Measurements from ENCODE around the gene ATF7. TPM values are rescaled to one million over a fixed set of nuclear protein-coding genes. Genes with fewer than 3 reads are reported as not detected.

The ATF7 gene
- total RNA-seq, 2 experiments from 2014 or later = 13.3 to 14.3 TPM

DNA sequence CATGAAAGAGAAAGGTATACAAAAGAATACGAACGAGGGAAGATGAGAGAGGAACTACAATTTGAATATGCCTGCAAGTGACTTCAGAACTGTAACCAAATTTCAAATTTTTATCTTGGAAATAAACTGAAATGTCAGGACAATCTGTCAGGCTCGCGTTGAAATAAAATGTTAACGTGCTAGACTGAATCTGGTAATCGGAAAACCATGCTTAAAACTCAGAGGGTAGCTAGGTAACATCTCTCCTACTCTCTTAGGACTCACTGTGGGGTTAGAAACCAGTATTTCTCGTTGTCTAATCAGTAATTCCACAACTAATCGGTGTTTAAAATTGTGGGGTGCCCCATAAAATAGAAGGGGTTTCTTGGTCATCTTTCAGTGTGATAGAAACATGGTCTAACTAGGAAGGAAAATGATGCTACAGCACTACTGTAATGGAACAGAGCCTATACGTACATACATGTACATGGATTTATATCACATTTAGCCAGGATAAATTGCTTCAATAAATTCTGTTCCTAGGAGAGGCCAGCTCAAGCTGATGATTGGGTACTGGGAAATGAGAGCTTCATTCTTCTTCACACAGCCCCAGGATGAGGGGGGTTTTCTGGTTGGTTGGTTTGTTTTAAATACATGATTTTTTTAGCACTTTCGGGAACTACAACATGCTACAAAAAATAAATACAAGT is 23.9 kb downstream of the ATF7 start:
- Histone ChIP-seq H3K4me1 (ENCODE audit: insufficient read depth, low read length) (no peaks in the 10 kb centered on the region), H3K36me3 (ENCODE audit: insufficient read depth, low read length) (peaks cover 6% of the 10 kb centered on the region), H3K27me3 (ENCODE audit: control insufficient read depth in 1 of 2, insufficient read depth in 2 of 2, low read length in 2 of 2) (no peaks in the 10 kb centered on the region), H3K4me3 (ENCODE audit: low read length) (no peak overlapping the region), H3K27ac (ENCODE audit: low read depth in 1 of 2, low read length in 2 of 2) (no peak overlapping the region), H3K9me3 (ENCODE audit: control insufficient read depth in 1 of 2, insufficient read depth in 1 of 2, low read length in 2 of 2) (no peaks in the 10 kb centered on the region)
- POLR2A ChIA-PET = interaction anchor here (0.7 kb wide), 1 partner anchor 8 kb away, joined by 3 read pairs; no protein-coding TSS in a partner anchor
- intact Hi-C loops (cut with DNase I, micrococcal nuclease) = loop anchor here (2.0 to 5.0 kb wide), 2 partner anchors 16 to 40 kb away; no protein-coding TSS in a partner anchor
- ATAC-seq (ENCODE audit: poor library complexity) (no peak), DNase-seq (no peak)
- Mint-ChIP-seq H3K27ac (no peak overlapping the region), H3K36me3 (ENCODE audit: low read depth) (peaks cover 41% of the 10 kb centered on the region), H3K4me3 (no peak overlapping the region), H3K4me1 (ENCODE audit: low read depth) (peaks cover 37% of the 10 kb centered on the region), H3K27me3 (no peaks in the 10 kb centered on the region), H3K9me3 (no peaks in the 10 kb centered on the region)
- TF ChIP-seq, protein P1, sequence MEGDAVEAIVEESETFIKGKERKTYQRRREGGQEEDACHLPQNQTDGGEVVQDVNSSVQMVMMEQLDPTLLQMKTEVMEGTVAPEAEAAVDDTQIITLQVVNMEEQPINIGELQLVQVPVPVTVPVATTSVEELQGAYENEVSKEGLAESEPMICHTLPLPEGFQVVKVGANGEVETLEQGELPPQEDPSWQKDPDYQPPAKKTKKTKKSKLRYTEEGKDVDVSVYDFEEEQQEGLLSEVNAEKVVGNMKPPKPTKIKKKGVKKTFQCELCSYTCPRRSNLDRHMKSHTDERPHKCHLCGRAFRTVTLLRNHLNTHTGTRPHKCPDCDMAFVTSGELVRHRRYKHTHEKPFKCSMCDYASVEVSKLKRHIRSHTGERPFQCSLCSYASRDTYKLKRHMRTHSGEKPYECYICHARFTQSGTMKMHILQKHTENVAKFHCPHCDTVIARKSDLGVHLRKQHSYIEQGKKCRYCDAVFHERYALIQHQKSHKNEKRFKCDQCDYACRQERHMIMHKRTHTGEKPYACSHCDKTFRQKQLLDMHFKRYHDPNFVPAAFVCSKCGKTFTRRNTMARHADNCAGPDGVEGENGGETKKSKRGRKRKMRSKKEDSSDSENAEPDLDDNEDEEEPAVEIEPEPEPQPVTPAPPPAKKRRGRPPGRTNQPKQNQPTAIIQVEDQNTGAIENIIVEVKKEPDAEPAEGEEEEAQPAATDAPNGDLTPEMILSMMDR (IDR thresholded peaks at IDR 0.05) = no peak
- CTCF ChIA-PET = no interaction called here

GRCh38 chr12:53601296-53601847 is 24.8 kb downstream of the ATF7 start:
- CTCF ChIA-PET = no interaction called here
- Histone ChIP-seq H3K4me3 (ENCODE audit: low read length) (no peak overlapping the region), H3K36me3 (ENCODE audit: insufficient read depth, low read length) (peaks cover 9% of the 10 kb centered on the region), H3K4me1 (ENCODE audit: insufficient read depth, low read length) (no peaks in the 10 kb centered on the region), H3K27me3 (ENCODE audit: control insufficient read depth in 1 of 2, insufficient read depth in 2 of 2, low read length in 2 of 2) (no peaks in the 10 kb centered on the region), H3K9me3 (ENCODE audit: control insufficient read depth in 1 of 2, insufficient read depth in 1 of 2, low read length in 2 of 2) (no peaks in the 10 kb centered on the region), H3K27ac (ENCODE audit: low read depth in 1 of 2, low read length in 2 of 2) (no peak overlapping the region)
- DNase-seq (no peak), ATAC-seq (ENCODE audit: poor library complexity) (no peak)
- no peak overlapping the region for H3K27ac Mint-ChIP-seq
- H3K9me3 Mint-ChIP-seq = no peaks in the 10 kb centered on the region
- no peaks in the 10 kb centered on the region for H3K27me3 Mint-ChIP-seq
- TF ChIP-seq, protein P1 (IDR thresholded peaks at IDR 0.05) = no peak
- H3K36me3 Mint-ChIP-seq (ENCODE audit: low read depth) = peaks cover 48% of the 10 kb centered on the region
- no peak overlapping the region for H3K4me3 Mint-ChIP-seq
- intact Hi-C loops (cut with DNase I, micrococcal nuclease) = loop anchor here in 1 of 2 experiments (5.0 kb wide), 1 partner anchor 41 kb away; no protein-coding TSS in a partner anchor
- H3K4me1 Mint-ChIP-seq (ENCODE audit: low read depth) = peaks cover 37% of the 10 kb centered on the region
- POLR2A ChIA-PET = no interaction called here

DNA sequence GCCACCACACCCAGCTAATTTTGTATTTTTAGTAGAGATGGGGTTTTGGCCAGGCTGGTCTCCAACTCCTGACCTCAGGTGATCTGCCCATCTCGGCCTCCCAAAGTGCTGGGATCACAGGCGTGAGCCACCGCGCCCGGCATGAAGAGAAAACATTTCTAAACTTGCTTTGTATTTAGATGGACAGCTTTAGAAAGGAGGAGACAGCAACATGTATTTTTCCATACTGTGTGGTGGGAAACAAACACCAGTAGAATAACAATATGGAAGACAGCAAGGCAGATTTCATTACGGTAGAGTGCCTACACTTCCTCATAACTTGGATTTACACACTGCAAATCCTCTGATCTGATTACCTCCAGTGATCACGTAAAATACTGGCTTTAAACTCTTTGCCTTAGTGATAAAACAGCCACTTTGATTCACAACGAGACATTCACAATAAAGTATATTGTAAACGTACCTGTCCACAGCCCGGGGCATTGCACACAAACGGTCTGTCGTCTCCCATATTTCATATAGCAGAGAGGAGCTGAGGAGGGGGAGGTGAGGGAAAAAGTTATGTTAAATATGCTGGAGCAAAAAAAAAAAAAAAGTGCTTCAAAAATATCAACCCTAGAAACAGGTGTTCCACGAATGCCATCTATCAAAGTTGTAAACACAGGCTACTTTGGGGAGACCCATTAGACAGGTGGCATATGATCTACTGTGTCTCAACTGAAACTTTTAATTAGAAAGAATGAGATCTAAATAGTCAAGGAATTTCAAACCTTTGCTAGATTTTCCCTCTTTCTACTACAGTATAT is 25.5 kb downstream of the ATF7 start:
- intact Hi-C loops (cut with DNase I, micrococcal nuclease) = loop anchor here in 1 of 2 experiments (5.0 kb wide), 1 partner anchor 42 kb away; no protein-coding TSS in a partner anchor
- Mint-ChIP-seq H3K27ac (no peak overlapping the region), H3K4me1 (ENCODE audit: low read depth) (peaks cover 38% of the 10 kb centered on the region), H3K27me3 (no peaks in the 10 kb centered on the region), H3K9me3 (no peaks in the 10 kb centered on the region), H3K4me3 (no peak overlapping the region), H3K36me3 (ENCODE audit: low read depth) (peaks cover 50% of the 10 kb centered on the region)
- ATAC-seq (ENCODE audit: poor library complexity) (no peak), DNase-seq (no peak)
- Histone ChIP-seq H3K36me3 (ENCODE audit: insufficient read depth, low read length) (peaks cover 9% of the 10 kb centered on the region), H3K27ac (ENCODE audit: low read depth in 1 of 2, low read length in 2 of 2) (no peak overlapping the region), H3K4me1 (ENCODE audit: insufficient read depth, low read length) (no peaks in the 10 kb centered on the region), H3K27me3 (ENCODE audit: control insufficient read depth in 1 of 2, insufficient read depth in 2 of 2, low read length in 2 of 2) (no peaks in the 10 kb centered on the region), H3K9me3 (ENCODE audit: control insufficient read depth in 1 of 2, insufficient read depth in 1 of 2, low read length in 2 of 2) (no peaks in the 10 kb centered on the region), H3K4me3 (ENCODE audit: low read length) (no peak overlapping the region)
- ChIA-PET CTCF (no interaction called here), POLR2A (no interaction called here)
- TF ChIP-seq, protein P1 (IDR thresholded peaks at IDR 0.05) = no peak

Data from CD4-positive, alpha-beta T cell (primary cell).